HG02870 (cell line): Measurements from ENCODE around the gene PPA1.
"Not testable (repeated sequence)": the region's sequence is repeated elsewhere in the genome, so short reads cannot be mapped to it uniquely, and the experiment has no call there.

Source experiments
- ATAC-seq: cut with Tn5 transposase; IDR thresholded peaks from one replicate; pipeline ENCODE4 v1.9.1; 2021; ENCODE audit warnings: mild to moderate bottlenecking, moderate library complexity; ENCODE audit not compliant: unreplicated experiment

Gene PPA1

GRCh38 chr10:70255329-70256299 is 22.4 kb upstream of the PPA1 start:
- no peak for ATAC-seq

- ATAC-seq = no peak
Measured at GRCh38 chr10:70254778-70255328, 21.6 kb upstream of the PPA1 start.

- no peak for ATAC-seq
Measured at GRCh38 chr10:70253878-70254765, 20.9 kb upstream of the PPA1 start.

GRCh38 chr10:70250961-70251680 is 17.9 kb upstream of the PPA1 start:
- no peak for ATAC-seq

- no peak for ATAC-seq
Measured at GRCh38 chr10:70247360-70247759, 14.1 kb upstream of the PPA1 start.

GRCh38 chr10:70241081-70241480 is 7.9 kb upstream of the PPA1 start:
- no peak for ATAC-seq

GRCh38 chr10:70239986-70240385 is 6.8 kb upstream of the PPA1 start:
- ATAC-seq = not testable (repeated sequence)

- not testable (repeated sequence) for ATAC-seq
Measured at GRCh38 chr10:70239077-70239976, 6.1 kb upstream of the PPA1 start.

GRCh38 chr10:70237958-70238536 is 4.8 kb upstream of the PPA1 start:
- ATAC-seq = not testable (repeated sequence)

- no peak for ATAC-seq
Measured at GRCh38 chr10:70234668-70235447, 1.6 kb upstream of the PPA1 start.

- ATAC-seq = no peak
Measured at GRCh38 chr10:70233939-70234300, 691 bp upstream of the PPA1 start.

- ATAC-seq = no peak
Measured at GRCh38 chr10:70232859-70233108, 445 bp downstream of the PPA1 start.

GRCh38 chr10:70232155-70232858 is 922 bp downstream of the PPA1 start:
- no peak for ATAC-seq

- no peak for ATAC-seq
Measured at GRCh38 chr10:70228491-70228890, 4.7 kb downstream of the PPA1 start.

- no peak for ATAC-seq
Measured at GRCh38 chr10:70227548-70228320, 5.5 kb downstream of the PPA1 start.

- no peak for ATAC-seq
Measured at GRCh38 chr10:70223728-70224127, 9.5 kb downstream of the PPA1 start.

GRCh38 chr10:70222811-70223447 is 10.3 kb downstream of the PPA1 start:
- ATAC-seq = not testable (repeated sequence)
